H9 (cell line): ENCODE measurements around the gene INHBC. TPM values are rescaled to one million over a fixed set of nuclear protein-coding genes. Genes with fewer than 3 reads are reported as not detected.

Source experiments
- DNase-seq: peaks from one replicate; pipeline ENCODE4 v3.0.0-alpha.2; 2017
- H2AFZ ChIP-seq: one replicate; pipeline ENCODE4 v1.6.1; 2013; ENCODE audit warnings: mild to moderate bottlenecking, low read length, control low read depth, moderate library complexity
- H2AK5ac ChIP-seq: 2 replicates; pipeline ENCODE4 v1.6.1; 2013; ENCODE audit warnings: low read length, control low read depth, mixed read lengths; ENCODE audit not compliant: insufficient read length
- H2BK120ac ChIP-seq: one replicate; pipeline ENCODE4 v1.6.1; 2013; ENCODE audit warnings: low read depth, mild to moderate bottlenecking, low read length, control low read depth, inconsistent platforms; ENCODE audit not compliant: poor library complexity, severe bottlenecking
- H2BK12ac ChIP-seq: 2 replicates; pipeline ENCODE4 v1.6.1; 2013; ENCODE audit warnings: low read length, control low read depth, mixed read lengths, low read depth; ENCODE audit not compliant: insufficient read length
- H2BK15ac ChIP-seq: 2 replicates; pipeline ENCODE4 v1.6.1; 2013; ENCODE audit warnings: low read depth, low read length, control low read depth
- H2BK20ac ChIP-seq: one replicate; pipeline ENCODE4 v1.6.1; 2013; ENCODE audit warnings: low read depth, mild to moderate bottlenecking, low read length, control low read depth, inconsistent platforms; ENCODE audit not compliant: poor library complexity, severe bottlenecking
- H2BK5ac ChIP-seq: 2 replicates; pipeline ENCODE4 v1.6.1; 2013; ENCODE audit warnings: low read length, control low read depth, mixed read lengths; ENCODE audit not compliant: insufficient read length
- H3K14ac ChIP-seq: 2 replicates; pipeline ENCODE4 v1.6.1; 2013; ENCODE audit warnings: low read length, control low read depth; ENCODE audit not compliant: insufficient read depth
- H3K18ac ChIP-seq: 2 replicates; pipeline ENCODE4 v1.6.1; 2013; ENCODE audit warnings: low read depth, mild to moderate bottlenecking, mixed read lengths, low read length, control low read depth; ENCODE audit not compliant: insufficient read length
- H3K23ac ChIP-seq: 2 replicates; pipeline ENCODE4 v1.6.1; 2013; ENCODE audit warnings: low read length, control low read depth, mixed read lengths, low read depth; ENCODE audit not compliant: insufficient read length
- H3K23me2 ChIP-seq: 2 replicates; pipeline ENCODE4 v1.6.1; 2013; ENCODE audit warnings: low read depth, mild to moderate bottlenecking, mixed read lengths, low read length, control low read depth; ENCODE audit not compliant: insufficient read length, poor library complexity, severe bottlenecking
- H3K27ac ChIP-seq: 2 replicates; pipeline ENCODE4 v1.5.1; 2013; ENCODE audit warnings: low read length, control low read depth, mixed read lengths, low read depth; ENCODE audit not compliant: insufficient read length
- H3K27me3 ChIP-seq: 2 replicates; pipeline ENCODE4 v1.6.1; 2013; ENCODE audit warnings: low read length, control low read depth, inconsistent platforms; ENCODE audit not compliant: insufficient read depth
- H3K4ac ChIP-seq: 2 replicates; pipeline ENCODE4 v1.6.1; 2013; ENCODE audit warnings: low read depth, mild to moderate bottlenecking, control low read depth, inconsistent platforms, low read length, moderate library complexity
- H3K4me1 ChIP-seq: 2 replicates; pipeline ENCODE4 v1.6.1; 2013; ENCODE audit warnings: low read length, control low read depth, inconsistent platforms; ENCODE audit not compliant: insufficient read depth
- H3K4me2 ChIP-seq: 2 replicates; pipeline ENCODE4 v1.6.1; 2013; ENCODE audit warnings: low read length, control low read depth, mixed read lengths; ENCODE audit not compliant: insufficient read length, insufficient read depth
- H3K56ac ChIP-seq: 2 replicates; pipeline ENCODE4 v1.6.1; 2013; ENCODE audit warnings: low read depth, mild to moderate bottlenecking, mixed read lengths, low read length, control low read depth; ENCODE audit not compliant: insufficient read length
- H3K79me1 ChIP-seq: 2 replicates; pipeline ENCODE4 v1.6.1; 2013; ENCODE audit warnings: low read depth, mild to moderate bottlenecking, moderate library complexity, low read length, control low read depth, inconsistent platforms; ENCODE audit not compliant: insufficient read depth, poor library complexity, severe bottlenecking
- H3K79me2 ChIP-seq: 2 replicates; pipeline ENCODE4 v1.6.1; 2013; ENCODE audit warnings: low read length, control low read depth, inconsistent platforms; ENCODE audit not compliant: insufficient read depth
- H3K9ac ChIP-seq: 2 replicates; pipeline ENCODE4 v1.6.1; 2013; ENCODE audit warnings: low read length, control low read depth, mixed read lengths; ENCODE audit not compliant: insufficient read length; ENCODE audit errors: extremely low read depth
- H3K9me3 ChIP-seq: one replicate; pipeline ENCODE4 v1.6.1; 2013; ENCODE audit warnings: low read depth, low read length, inconsistent platforms; ENCODE audit not compliant: control insufficient read depth
- H3T11ph ChIP-seq: one replicate; pipeline ENCODE4 v1.6.1; 2013; ENCODE audit warnings: mild to moderate bottlenecking, low read length, control low read depth, inconsistent platforms
- H4K20me1 ChIP-seq: one replicate; pipeline ENCODE4 v1.6.1; 2013; ENCODE audit not compliant: control insufficient read depth, insufficient read length, insufficient read depth
- H4K5ac ChIP-seq: 2 replicates; pipeline ENCODE4 v1.6.1; 2013; ENCODE audit warnings: low read depth, mild to moderate bottlenecking, mixed read lengths, low read length, control low read depth; ENCODE audit not compliant: insufficient read length
- H4K8ac ChIP-seq: replicated peaks from 2 replicates; pipeline ENCODE4 v1.6.1; 2013; ENCODE audit warnings: low read length, control low read depth, mixed read lengths, low read depth; ENCODE audit not compliant: insufficient read length
- H4K91ac ChIP-seq: 2 replicates; pipeline ENCODE4 v1.6.1; 2013; ENCODE audit warnings: low read depth, mild to moderate bottlenecking, moderate library complexity, mixed read lengths, low read length, control low read depth; ENCODE audit not compliant: insufficient read length
- H3K27ac Mint-ChIP-seq, 3 experiments: 2 replicates in 2 of 3; 3 replicates in 1 of 3; pipeline ENCODE4 v1.8.0; 2020 to 2021; ENCODE audit warnings: mixed read lengths in 3 of 3, mild to moderate bottlenecking in 1 of 3, moderate library complexity in 1 of 3
- H3K27me3 Mint-ChIP-seq: 2 replicates; pipeline ENCODE4 v1.8.0; 2021; ENCODE audit warnings: low read depth, mild to moderate bottlenecking, moderate library complexity, mixed read lengths
- H3K36me3 Mint-ChIP-seq, 3 experiments: 2 replicates in 2 of 3; 3 replicates in 1 of 3; pipeline ENCODE4 v1.8.0; 2020 to 2021; ENCODE audit warnings: low read depth in 3 of 3, mixed read lengths in 3 of 3; ENCODE audit not compliant: insufficient read depth in 1 of 3
- H3K4me1 Mint-ChIP-seq, 2 experiments: 2 replicates each; pipeline ENCODE4 v1.8.0; 2020; ENCODE audit warnings: mixed read lengths in 2 of 2
- H3K4me3 Mint-ChIP-seq, 2 experiments: 2 replicates in 1 of 2; 3 replicates in 1 of 2; pipeline ENCODE4 v1.8.0; 2020 to 2021; ENCODE audit warnings: mild to moderate bottlenecking in 2 of 2, mixed read lengths in 2 of 2, moderate library complexity in 1 of 2
- H3K9me3 Mint-ChIP-seq, 2 experiments: 2 replicates in 1 of 2; 3 replicates in 1 of 2; pipeline ENCODE4 v1.8.0; 2020; ENCODE audit warnings: mild to moderate bottlenecking in 2 of 2, mixed read lengths in 2 of 2, moderate library complexity in 1 of 2
- CTCF ChIP-seq: fragments of 200-600 bp; sonication (generic); conservative IDR thresholded peaks from 3 replicates; pipeline ENCODE4 v1.8.0; 2021; ENCODE audit warnings: antibody characterized with exemption, mild to moderate bottlenecking
- WGBS: extraction: QIAGEN DNeasy Blood & Tissue Kit; methylation state at CpG from one replicate; pipeline ENCODE4 v1.1.7; 2013; ENCODE audit warnings: missing lambda C conversion rate, low lambda C conversion rate, mixed read lengths; ENCODE audit not compliant: insufficient read length; ENCODE audit errors: extremely low coverage; 5-methylcytosine and 5-hydroxymethylcytosine counted together
- total RNA-seq: library from RNA; stranded (reverse); gene quantifications from 2 replicates; pipeline ENCODE4 v1.2.1, GENCODE V29; 2021

Gene INHBC
- total RNA-seq, 1 experiment from 2014 or later = not detected

GRCh38 chr12:57416039-57416996 is 18.3 kb upstream of the INHBC start:
- Mint-ChIP-seq H3K4me1 (peaks cover 11 to 15% of the 10 kb centered on the region in 2 experiments), H3K36me3 (no peaks in the 10 kb centered on the region), H3K27me3 (no peaks in the 10 kb centered on the region), H3K27ac (peak overlapping the region in 1 of 3 experiments; percentile 83; a peak in 2 of 7 replicates), H3K4me3 (no peak overlapping the region), H3K9me3 (no peaks in the 10 kb centered on the region)
- no peak overlapping the region for H4K91ac ChIP-seq
- H3K14ac ChIP-seq = no peak overlapping the region
- H3K9me3 ChIP-seq = no peaks in the 10 kb centered on the region
- no peaks in the 10 kb centered on the region for H3K23me2 ChIP-seq
- H4K5ac ChIP-seq = no peak overlapping the region
- no peak overlapping the region for H3K9ac ChIP-seq
- no peak overlapping the region for H2BK20ac ChIP-seq
- H3K23ac ChIP-seq = no peak overlapping the region
- no peak overlapping the region for H3K4me2 ChIP-seq
- H4K8ac ChIP-seq = no peak overlapping the region
- no peaks in the 10 kb centered on the region for H3K4me1 ChIP-seq
- H3K27ac ChIP-seq = no peak overlapping the region
- no peaks in the 10 kb centered on the region for H3K27me3 ChIP-seq
- TF ChIP-seq CTCF = no peak
- no peak overlapping the region for H3K18ac ChIP-seq
- H2AFZ ChIP-seq = no peak overlapping the region
- no peak overlapping the region for H3K4ac ChIP-seq
- no peak overlapping the region for H2BK120ac ChIP-seq
- no peaks in the 10 kb centered on the region; the same call in 1 of the 2 replicates for H3K79me2 ChIP-seq
- H3T11ph ChIP-seq = no peak overlapping the region
- H4K20me1 ChIP-seq = no peaks in the 10 kb centered on the region
- no peak overlapping the region for H2BK15ac ChIP-seq
- no peak for DNase-seq
- no peak overlapping the region for H3K56ac ChIP-seq
- WGBS = no CpG with 5 or more reads among the region's 8 CpGs
- H2BK5ac ChIP-seq = no peak overlapping the region
- H3K79me1 ChIP-seq = peaks cover 2% of the 10 kb centered on the region
- H2BK12ac ChIP-seq = no peak overlapping the region
- H2AK5ac ChIP-seq = no peak overlapping the region
